ENCODE data around the gene CCDC6. TPM values are rescaled to one million over a fixed set of nuclear protein-coding genes. Genes with fewer than 3 reads are reported as not detected.

The CCDC6 gene
- total RNA-seq, 2 experiments from 2014 or later: 9.5 to 25.4 TPM

DNA sequence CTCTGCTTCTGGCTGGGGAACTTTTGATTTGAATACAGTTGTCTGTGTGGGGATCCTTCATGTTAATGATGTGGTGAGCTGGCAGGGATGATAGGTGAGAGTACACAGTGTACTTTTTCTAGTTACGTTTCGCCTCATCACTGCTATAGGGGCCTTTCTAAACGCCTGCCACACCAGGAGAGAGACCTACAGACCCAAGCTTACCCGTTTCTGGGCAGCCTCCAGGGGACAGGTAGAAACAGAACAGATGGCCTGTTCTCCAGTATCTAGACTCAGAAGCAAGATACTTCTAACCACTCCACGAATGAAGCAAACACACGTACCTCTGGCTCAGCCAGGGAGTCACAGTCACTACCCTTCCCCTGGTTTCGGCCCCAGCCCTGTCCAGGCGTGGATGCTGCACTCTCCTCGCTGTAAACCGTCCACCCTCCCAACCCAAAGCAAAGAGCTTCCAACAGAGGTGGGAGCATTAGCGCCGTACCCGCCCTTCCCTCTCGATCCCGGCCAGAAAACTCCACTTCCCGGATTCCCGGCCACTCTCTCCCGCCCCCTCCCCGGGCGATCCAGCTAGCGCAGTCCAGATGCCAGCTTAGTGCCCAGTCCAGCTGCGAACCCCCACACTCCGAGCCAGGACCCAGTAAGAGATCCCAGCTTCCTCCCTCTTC lies 1.2 kb downstream of the CCDC6 start:
- DNase-seq (ENCODE audit: low spot score): peak; percentile 52
- Histone ChIP-seq H3K4me3 (ENCODE audit: low read depth, low read length, poor library complexity, severe bottlenecking) (peak overlapping the region; percentile 100), H3K9me3 (ENCODE audit: low read length) (no peaks in the 10 kb centered on the region), H2AFZ (ENCODE audit: low read length) (no peak overlapping the region), H3K9me2 (ENCODE audit: insufficient read depth, low read length) (no peaks in the 10 kb centered on the region), H3K4me1 (ENCODE audit: insufficient read depth, low read length, poor library complexity, severe bottlenecking) (peaks cover 52% of the 10 kb centered on the region), H4K20me1 (ENCODE audit: insufficient read depth, low read length) (peaks cover 19% of the 10 kb centered on the region), H3K79me2 (ENCODE audit: insufficient read depth, low read depth, low read length) (peaks cover 57% of the 10 kb centered on the region; the same call in 1 of the 2 replicates), H3K27ac (ENCODE audit: low read depth, low read length, poor library complexity, severe bottlenecking) (peak overlapping the region; percentile 77), H3K4me2 (ENCODE audit: low read length) (peak overlapping the region; percentile 90), H3K36me3 (ENCODE audit: insufficient read depth, low read length) (peaks cover 20% of the 10 kb centered on the region; the same call in 1 of the 2 replicates)
- TF ChIP-seq, protein P1, sequence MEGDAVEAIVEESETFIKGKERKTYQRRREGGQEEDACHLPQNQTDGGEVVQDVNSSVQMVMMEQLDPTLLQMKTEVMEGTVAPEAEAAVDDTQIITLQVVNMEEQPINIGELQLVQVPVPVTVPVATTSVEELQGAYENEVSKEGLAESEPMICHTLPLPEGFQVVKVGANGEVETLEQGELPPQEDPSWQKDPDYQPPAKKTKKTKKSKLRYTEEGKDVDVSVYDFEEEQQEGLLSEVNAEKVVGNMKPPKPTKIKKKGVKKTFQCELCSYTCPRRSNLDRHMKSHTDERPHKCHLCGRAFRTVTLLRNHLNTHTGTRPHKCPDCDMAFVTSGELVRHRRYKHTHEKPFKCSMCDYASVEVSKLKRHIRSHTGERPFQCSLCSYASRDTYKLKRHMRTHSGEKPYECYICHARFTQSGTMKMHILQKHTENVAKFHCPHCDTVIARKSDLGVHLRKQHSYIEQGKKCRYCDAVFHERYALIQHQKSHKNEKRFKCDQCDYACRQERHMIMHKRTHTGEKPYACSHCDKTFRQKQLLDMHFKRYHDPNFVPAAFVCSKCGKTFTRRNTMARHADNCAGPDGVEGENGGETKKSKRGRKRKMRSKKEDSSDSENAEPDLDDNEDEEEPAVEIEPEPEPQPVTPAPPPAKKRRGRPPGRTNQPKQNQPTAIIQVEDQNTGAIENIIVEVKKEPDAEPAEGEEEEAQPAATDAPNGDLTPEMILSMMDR (conservative IDR thresholded peaks at IDR 0.05; ENCODE audit: low read length): no peak
- no peak for TF ChIP-seq EZH2phosphoT487 (IDR thresholded peaks at IDR 0.05; ENCODE audit: borderline replicate concordance, low read depth, low read length)
- ChIA-PET CTCF (ENCODE audit: unreplicated experiment) (interaction anchor here (0.9 to 1.9 kb wide), 4 partner anchors 39 to 226 kb away, joined by 3 to 10 read pairs (median 4); no protein-coding TSS in a partner anchor), POLR2A (interaction anchor here (0.6 to 4.7 kb wide), 4 partner anchors 29 to 307 kb away, joined by 4 to 51 read pairs (median 8); partner anchors contain the start of gene MRLN)
- BruUV-seq (replicated peaks): no TSS peak
- intact Hi-C loops (cut with micrococcal nuclease; ENCODE audit: unreplicated experiment): loop anchor here (10.0 kb wide), 2 partner anchors 300 to 1640 kb away; partner anchors contain the start of genes CISD1 and IPMK

- Histone ChIP-seq H3K27ac (ENCODE audit: low read depth, low read length, poor library complexity, severe bottlenecking) (no peak overlapping the region), H2AFZ (ENCODE audit: low read length) (no peak overlapping the region), H3K9me3 (ENCODE audit: low read length) (no peaks in the 10 kb centered on the region), H3K36me3 (ENCODE audit: insufficient read depth, low read length) (peaks cover 20% of the 10 kb centered on the region; the same call in 1 of the 2 replicates), H3K4me2 (ENCODE audit: low read length) (peak overlapping the region; percentile 90), H3K4me3 (ENCODE audit: low read depth, low read length, poor library complexity, severe bottlenecking) (peak overlapping the region; percentile 100), H3K4me1 (ENCODE audit: insufficient read depth, low read length, poor library complexity, severe bottlenecking) (peaks cover 59% of the 10 kb centered on the region), H3K79me2 (ENCODE audit: insufficient read depth, low read depth, low read length) (peaks cover 59% of the 10 kb centered on the region; the same call in 1 of the 2 replicates), H3K9me2 (ENCODE audit: insufficient read depth, low read length) (no peaks in the 10 kb centered on the region), H4K20me1 (ENCODE audit: insufficient read depth, low read length) (peaks cover 24% of the 10 kb centered on the region)
- ChIA-PET POLR2A (interaction anchor here (0.6 to 4.7 kb wide), 2 partner anchors 68 to 151 kb away, joined by 4 to 51 read pairs; partner anchors contain the start of gene MRLN), CTCF (ENCODE audit: unreplicated experiment) (interaction anchor here (1.5 kb wide), 1 partner anchor 38 kb away, joined by 3 read pairs; no protein-coding TSS in a partner anchor)
- TF ChIP-seq EZH2phosphoT487 (IDR thresholded peaks at IDR 0.05; ENCODE audit: borderline replicate concordance, low read depth, low read length): no peak
- TF ChIP-seq, protein P1 (conservative IDR thresholded peaks at IDR 0.05; ENCODE audit: low read length): no peak
- intact Hi-C loops (cut with micrococcal nuclease; ENCODE audit: unreplicated experiment): loop anchor here (10.0 kb wide), 2 partner anchors 300 to 1640 kb away; partner anchors contain the start of genes CISD1 and IPMK
- no TSS peak for BruUV-seq (replicated peaks)
- DNase-seq (ENCODE audit: low spot score): peak; percentile 13
Measured at GRCh38 chr10:59904426-59905065, 1.8 kb downstream of the CCDC6 start.

Data from OCI-LY7 (cell line).